Midbrain (tissue), 1 donor: ENCODE measurements around the gene CADM1.
"Not testable (repeated sequence)": the region's sequence is repeated elsewhere in the genome, so short reads cannot be mapped to it uniquely, and the experiment has no call there.

Source experiments
- DNase-seq: peaks from one replicate; lab custom pipeline; 2025; lab: John Stamatoyannopoulos, UW

Gene CADM1

GRCh38 chr11:115476463-115477286 lies 27.5 kb downstream of the CADM1 start:
- no peak for DNase-seq

GRCh38 chr11:115475564-115475963 lies 28.7 kb downstream of the CADM1 start:
- DNase-seq: no peak

- not testable (repeated sequence) for DNase-seq
Measured at GRCh38 chr11:115474306-115474705, 29.9 kb downstream of the CADM1 start.

- DNase-seq: no peak
Measured at GRCh38 chr11:115473167-115473566, 31.0 kb downstream of the CADM1 start.

- no peak for DNase-seq
Measured at GRCh38 chr11:115471367-115471766, 32.8 kb downstream of the CADM1 start.

GRCh38 chr11:115470928-115471327 lies 33.3 kb downstream of the CADM1 start:
- DNase-seq: no peak

GRCh38 chr11:115469361-115469760 lies 34.9 kb downstream of the CADM1 start:
- no peak for DNase-seq

- no peak for DNase-seq
Measured at GRCh38 chr11:115466122-115466521, 38.1 kb downstream of the CADM1 start.

GRCh38 chr11:115464269-115464668 lies 39.9 kb downstream of the CADM1 start:
- DNase-seq: no peak

- no peak for DNase-seq
Measured at GRCh38 chr11:115463606-115464005, 40.6 kb downstream of the CADM1 start.

GRCh38 chr11:115462757-115463156 lies 41.5 kb downstream of the CADM1 start:
- DNase-seq: no peak

GRCh38 chr11:115462004-115462541 lies 42.1 kb downstream of the CADM1 start:
- DNase-seq: no peak

GRCh38 chr11:115460512-115460911 lies 43.7 kb downstream of the CADM1 start:
- no peak for DNase-seq

GRCh38 chr11:115459563-115459962 lies 44.7 kb downstream of the CADM1 start:
- no peak for DNase-seq

- DNase-seq: peak; percentile 39
Measured at GRCh38 chr11:115458877-115459276, 45.3 kb downstream of the CADM1 start.

- no peak for DNase-seq
Measured at GRCh38 chr11:115456019-115456418, 48.2 kb downstream of the CADM1 start.

- no peak for DNase-seq
Measured at GRCh38 chr11:115455613-115456012, 48.6 kb downstream of the CADM1 start.

- DNase-seq: no peak
Measured at GRCh38 chr11:115454525-115454924, 49.7 kb downstream of the CADM1 start.

GRCh38 chr11:115453693-115454490 lies 50.3 kb downstream of the CADM1 start:
- DNase-seq: no peak

GRCh38 chr11:115452241-115452640 lies 52.0 kb downstream of the CADM1 start:
- no peak for DNase-seq

- no peak for DNase-seq
Measured at GRCh38 chr11:115450519-115450918, 53.7 kb downstream of the CADM1 start.

- DNase-seq: no peak
Measured at GRCh38 chr11:115447273-115447864, 56.8 kb downstream of the CADM1 start.
